Pancreas (tissue), 10 donors: Measurements from ENCODE around the gene CPSF7. TPM values are rescaled to one million over a fixed set of nuclear protein-coding genes. Genes with fewer than 3 reads are reported as not detected.
A peak's percentile ranks its signal among the peaks of the same experiment; 100 is the strongest.

Source experiments
- ATAC-seq, 4 donors: fragments of 200-7000 bp; cut with Tn5 transposase; one replicate each; pipeline versions ENCODE4 v1.8.0 to v1.9.1; 2020; ENCODE audit warnings: mild to moderate bottlenecking in 4 of 4, moderate library complexity in 4 of 4
- DNase-seq, 6 donors: peaks; one replicate each; pipeline ENCODE4 v3.0.0-alpha.2; 2020
- FAIRE-seq: peaks from 2 replicates; lab custom pipeline; 2012; peaks lifted over from hg19 to GRCh38; lab: Jason Lieb, UNC
- H3K27ac ChIP-seq, 4 donors: fragments of 200-600 bp; sonication (generic); 1 replicate in 3 of 4; 2 replicates in 1 of 4; pipeline versions ENCODE4 v1.5.0 to v1.8.0; 2020
- H3K27me3 ChIP-seq, 4 donors: fragments of 200-600 bp; one replicate each; pipeline ENCODE4 v1.8.0; 2021
- H3K36me3 ChIP-seq, 3 donors: fragments of 200-600 bp; sonication (generic) in 1 of 3; one replicate each; pipeline versions ENCODE4 v1.5.0 to v1.8.0; 2020 to 2021
- H3K4me1 ChIP-seq, 3 donors: fragments of 200-600 bp; one replicate each; pipeline ENCODE4 v1.8.0; 2021
- H3K4me3 ChIP-seq, 4 donors: fragments of 200-600 bp; sonication (generic) in 2 of 4; one replicate each; pipeline versions ENCODE4 v1.5.0 to v1.8.0; 2020 to 2021
- H3K9me3 ChIP-seq, 4 donors: fragments of 200-600 bp; one replicate each; pipeline ENCODE4 v1.8.0; 2021
- WGBS, 2 donors: extraction: QIAGEN DNeasy Blood & Tissue Kit; methylation state at CpG; one replicate each; pipeline ENCODE4 v1.1.7; 2013; 5-methylcytosine and 5-hydroxymethylcytosine counted together
- intact Hi-C, 3 donors: fragments of 100-400 bp; cut with DNase I; formaldehyde crosslinking; loops; one replicate each; pipeline versions ENCODE4 v1.11.1 to v1.14.2; 2022
- polyA plus RNA-seq, 2 donors: library from polyadenylated mRNA; stranded (reverse); fragments of 200-250 nt; gene quantifications; one replicate each; pipeline ENCODE4 v1.2.3, GENCODE V29; 2013
- total RNA-seq, 6 donors: library from RNA; stranded (reverse); fragmentation: NEBNext Ultra II Directional in 4 of 6; extraction: Animal tissue kit (Norgen Biotek cat#: 25700) in 4 of 6; gene quantifications; one replicate each; pipeline versions ENCODE4 v1.2.1 to v1.2.4, GENCODE V29; 2021 to 2023
- TF ChIP-seq, protein P1 (sequence below), 4 donors: fragments of 200-600 bp; sonication (generic) in 3 of 4; IDR thresholded peaks; one replicate each; pipeline versions ENCODE4 v1.5.0 to v1.8.0; 2021; ENCODE audit warnings: antibody characterized with exemption in 4 of 4
- donor health status: healthy with polysubstance abuse.
- donor health status: DM: no; HTN: no; CAD: no; lungs with moderate emphysema.
- donor health status: DM: no; HTN: no; CAD: no.
- donor health status: control.
- donor health status: control.
- donor health status: Bipolar disorder and iron deficiency.
- donor health status: DM: yes; HTN: yes; CAD: no.
- donor health status: DM: no; HTN: no; CAD: no.
- donor health status: DM: no; HTN: no; CAD: no.
- donor health status: DM: yes; HTN: yes; CAD: no.

Gene CPSF7
- total and polyA plus RNA-seq, 8 donors = 25.1 to 60.4 (median 33.5) TPM

DNA sequence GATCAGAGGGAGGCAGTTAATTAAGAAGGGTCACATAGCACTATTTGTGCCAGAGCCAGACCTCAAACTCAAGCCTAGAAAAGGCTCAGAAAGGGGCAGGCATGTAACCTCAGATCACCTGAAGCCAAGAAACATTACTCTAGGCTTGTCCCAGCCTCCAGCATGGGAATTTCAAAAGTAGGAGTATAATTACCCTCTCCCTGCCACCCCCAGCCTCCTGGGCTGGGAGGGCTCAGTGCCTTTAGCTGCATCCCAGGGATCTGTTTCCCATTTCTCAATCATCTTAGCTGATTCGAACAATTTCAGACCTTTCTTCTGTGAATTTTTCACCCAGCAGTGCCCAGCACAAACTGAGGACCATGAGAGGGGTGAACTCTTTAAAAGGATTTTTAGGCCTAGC, 45.7 kb upstream of the CPSF7 start:
- no peak for DNase-seq
- FAIRE-seq = no peak
- Histone ChIP-seq H3K4me1 (no peaks in the 10 kb centered on the region), H3K36me3 (no peaks in the 10 kb centered on the region), H3K27ac (no peak overlapping the region), H3K4me3 (no peak overlapping the region), H3K27me3 (peaks cover 0 to 3% (median 0%) of the 10 kb centered on the region in 4 donors), H3K9me3 (no peaks in the 10 kb centered on the region)
- no peak for ATAC-seq
- intact Hi-C loops = loop anchor here in 1 of 3 donors (5.0 to 10.0 kb wide), 2 partner anchors 42 to 159 kb away; no protein-coding TSS in a partner anchor
- TF ChIP-seq, protein P1, sequence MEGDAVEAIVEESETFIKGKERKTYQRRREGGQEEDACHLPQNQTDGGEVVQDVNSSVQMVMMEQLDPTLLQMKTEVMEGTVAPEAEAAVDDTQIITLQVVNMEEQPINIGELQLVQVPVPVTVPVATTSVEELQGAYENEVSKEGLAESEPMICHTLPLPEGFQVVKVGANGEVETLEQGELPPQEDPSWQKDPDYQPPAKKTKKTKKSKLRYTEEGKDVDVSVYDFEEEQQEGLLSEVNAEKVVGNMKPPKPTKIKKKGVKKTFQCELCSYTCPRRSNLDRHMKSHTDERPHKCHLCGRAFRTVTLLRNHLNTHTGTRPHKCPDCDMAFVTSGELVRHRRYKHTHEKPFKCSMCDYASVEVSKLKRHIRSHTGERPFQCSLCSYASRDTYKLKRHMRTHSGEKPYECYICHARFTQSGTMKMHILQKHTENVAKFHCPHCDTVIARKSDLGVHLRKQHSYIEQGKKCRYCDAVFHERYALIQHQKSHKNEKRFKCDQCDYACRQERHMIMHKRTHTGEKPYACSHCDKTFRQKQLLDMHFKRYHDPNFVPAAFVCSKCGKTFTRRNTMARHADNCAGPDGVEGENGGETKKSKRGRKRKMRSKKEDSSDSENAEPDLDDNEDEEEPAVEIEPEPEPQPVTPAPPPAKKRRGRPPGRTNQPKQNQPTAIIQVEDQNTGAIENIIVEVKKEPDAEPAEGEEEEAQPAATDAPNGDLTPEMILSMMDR (IDR thresholded peaks at IDR 0.05) = no peak
- 84 to 95% methylated on average over 1 of the region's 1 CpG for WGBS, 2 donors

DNA sequence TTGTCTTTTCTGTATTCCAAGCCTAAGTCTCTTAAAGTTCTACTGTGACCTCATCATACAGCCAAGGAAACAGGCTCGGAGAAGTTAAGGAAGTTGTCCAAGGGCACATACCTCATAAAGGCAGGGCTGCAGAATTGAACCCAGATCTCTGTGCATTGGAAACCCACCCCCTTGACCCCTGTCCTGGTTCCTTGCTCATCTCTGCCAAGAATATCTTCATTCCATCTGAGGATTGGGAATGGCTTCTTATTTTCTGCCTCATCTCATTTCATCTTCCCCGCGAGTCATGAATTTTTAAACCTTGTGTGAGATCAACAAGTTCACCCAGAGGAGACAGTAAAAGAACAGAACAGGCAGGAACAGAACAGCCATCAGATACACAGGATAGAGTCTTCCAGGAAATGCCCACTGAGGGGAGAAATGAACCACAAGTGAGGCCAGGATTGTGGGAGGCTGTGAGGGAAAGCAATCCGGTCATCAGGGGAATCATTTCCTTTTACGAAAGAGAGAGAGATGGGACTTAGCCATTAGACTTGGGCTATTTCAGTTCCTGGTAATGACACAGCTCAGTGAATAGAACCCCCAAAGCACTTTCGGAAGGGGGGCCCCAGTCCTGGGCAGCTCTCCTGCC, 44.4 kb upstream of the CPSF7 start:
- no peak overlapping the region for H3K27ac ChIP-seq
- H3K9me3 ChIP-seq = no peaks in the 10 kb centered on the region
- DNase-seq = no peak
- intact Hi-C loops = loop anchor here in 1 of 3 donors (10.0 kb wide), 1 partner anchor 161 kb away; no protein-coding TSS in a partner anchor
- no peak for ATAC-seq
- H3K27me3 ChIP-seq = peaks cover 0 to 3% (median 0%) of the 10 kb centered on the region in 4 donors
- no peak for FAIRE-seq
- H3K4me1 ChIP-seq = no peaks in the 10 kb centered on the region
- H3K4me3 ChIP-seq = no peak overlapping the region
- 88 to 93% methylated on average over 6 of the region's 6 CpGs for WGBS, 2 donors
- TF ChIP-seq, protein P1 (IDR thresholded peaks at IDR 0.05) = no peak
- H3K36me3 ChIP-seq = no peaks in the 10 kb centered on the region

DNA sequence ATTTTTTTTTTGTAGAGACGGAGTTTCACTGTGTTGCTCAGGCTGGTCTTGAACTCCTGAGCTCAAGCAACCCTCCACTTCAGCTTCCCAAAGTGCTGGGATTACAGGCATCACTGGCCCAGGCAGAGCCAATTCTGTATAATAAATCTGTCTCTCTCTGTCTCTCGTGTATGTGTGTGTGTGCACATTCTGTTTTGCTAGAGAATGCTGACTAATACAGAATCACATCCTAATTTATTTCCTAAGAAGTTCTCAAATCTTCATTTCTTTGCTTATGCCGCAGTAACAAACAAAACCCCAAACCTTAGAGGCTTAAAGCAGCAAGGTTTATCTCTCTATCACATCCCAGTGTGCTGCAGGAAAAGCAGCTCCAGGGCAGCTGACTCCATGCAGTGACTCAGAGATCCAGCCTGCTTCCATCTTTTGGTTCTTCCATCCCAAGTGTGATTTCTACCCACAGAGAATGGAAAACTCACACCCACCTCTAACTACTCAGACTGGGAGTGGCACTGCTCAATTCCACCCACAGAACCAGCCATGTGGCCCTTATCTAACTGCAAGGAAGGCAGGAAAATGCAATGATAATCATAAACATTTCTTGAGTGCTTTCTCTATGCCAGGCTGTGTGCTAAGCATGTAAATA, 43.7 kb upstream of the CPSF7 start:
- no peak for DNase-seq
- intact Hi-C loops = loop anchor here in 1 of 3 donors (10.0 kb wide), 1 partner anchor 161 kb away; no protein-coding TSS in a partner anchor

DNA sequence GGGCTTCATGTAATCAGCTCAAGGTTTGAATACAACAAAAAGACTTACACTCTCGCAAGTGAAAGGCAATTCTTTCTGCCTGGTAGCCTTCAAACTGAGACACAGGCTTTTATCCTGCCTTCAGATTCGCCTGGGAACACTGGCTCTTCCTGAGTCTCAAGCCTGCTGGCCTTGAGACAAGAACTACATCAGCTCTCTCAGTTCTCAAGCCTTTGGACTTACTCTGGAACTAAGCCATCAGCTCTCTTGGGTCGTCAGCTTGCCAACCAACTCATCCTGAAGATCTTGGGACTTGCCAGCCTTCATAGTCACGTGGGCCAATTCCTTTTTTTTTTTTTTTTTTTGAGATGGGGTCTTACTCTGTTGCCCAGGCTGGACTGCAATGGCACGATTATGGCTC, 43.1 kb upstream of the CPSF7 start:
- Histone ChIP-seq H3K9me3 (no peaks in the 10 kb centered on the region), H3K36me3 (no peaks in the 10 kb centered on the region), H3K4me1 (no peaks in the 10 kb centered on the region), H3K27me3 (peaks cover 0 to under 1% (median 0%) of the 10 kb centered on the region in 4 donors), H3K27ac (no peak overlapping the region), H3K4me3 (no peak overlapping the region)
- intact Hi-C loops = loop anchor here in 1 of 3 donors (10.0 kb wide), 1 partner anchor 162 kb away; no protein-coding TSS in a partner anchor
- WGBS, 2 donors = 84 to 87% methylated on average over 5 of the region's 5 CpGs
- TF ChIP-seq, protein P1 (IDR thresholded peaks at IDR 0.05) = no peak
- DNase-seq (no peak), FAIRE-seq (no peak), ATAC-seq (peak in 2 of 4 donors; percentile 16 to 33)

More for the DNA sequence above, 43.7 kb upstream of the CPSF7 start:
- H3K9me3 ChIP-seq = no peaks in the 10 kb centered on the region
- 91 to 97% methylated on average over 3 of the region's 3 CpGs for WGBS, 2 donors
- FAIRE-seq (no peak), ATAC-seq (no peak)
- no peak overlapping the region for H3K4me3 ChIP-seq
- TF ChIP-seq, protein P1 (IDR thresholded peaks at IDR 0.05) = no peak
- no peaks in the 10 kb centered on the region for H3K36me3 ChIP-seq
- H3K27ac ChIP-seq = no peak overlapping the region
- no peaks in the 10 kb centered on the region for H3K4me1 ChIP-seq
- H3K27me3 ChIP-seq = peaks cover 0 to 3% (median 0%) of the 10 kb centered on the region in 4 donors
